ENCODE measurements around the gene MUC6.

MUC6 gene

DNA sequence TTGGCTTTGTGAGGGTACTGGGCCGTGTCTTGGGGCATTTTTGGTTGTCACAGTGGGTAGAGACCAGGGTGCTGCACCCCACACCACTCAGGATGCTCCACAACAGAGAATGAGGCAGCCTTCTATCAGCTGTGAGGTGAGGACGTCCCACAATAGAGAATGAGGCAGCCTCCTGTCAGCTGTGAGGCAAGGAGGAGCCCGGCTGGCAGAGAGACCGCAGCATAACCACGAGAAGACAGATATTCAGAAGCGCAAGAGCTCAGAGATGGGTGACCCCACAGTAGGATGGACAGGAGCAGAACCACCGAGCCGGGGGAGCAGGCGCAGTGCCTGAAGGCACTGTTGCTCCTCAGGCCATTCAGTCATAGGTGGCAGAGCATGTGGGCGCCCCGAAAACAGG, 63.3 kb downstream of the MUC6 start:
- Histone ChIP-seq H3K36me3 (ENCODE audit: control insufficient read depth, insufficient read depth, low read length) (peaks cover 15% of the 10 kb centered on the region), H3K27me3 (replicated peaks; ENCODE audit: control insufficient read depth, insufficient read depth, low read length) (no peaks in the 10 kb centered on the region), H3K4me3 (replicated peaks; ENCODE audit: low read depth, low read length) (no peak overlapping the region)
- DNase-seq (ENCODE audit: extremely low read depth, insufficient read length), result no peak
- no peak for TF ChIP-seq CTCF (IDR thresholded peaks at IDR 0.05; ENCODE audit: insufficient read depth, low read length, poor library complexity, severe bottlenecking)

GRCh38 chr11:972523-973211, 63.9 kb downstream of the MUC6 start:
- DNase-seq (ENCODE audit: extremely low read depth, insufficient read length), result no peak
- no peak for TF ChIP-seq CTCF (IDR thresholded peaks at IDR 0.05; ENCODE audit: insufficient read depth, low read length, poor library complexity, severe bottlenecking)
- no peaks in the 10 kb centered on the region for H3K27me3 ChIP-seq (replicated peaks; ENCODE audit: control insufficient read depth, insufficient read depth, low read length)
- peaks cover 15% of the 10 kb centered on the region for H3K36me3 ChIP-seq (ENCODE audit: control insufficient read depth, insufficient read depth, low read length)
- no peak overlapping the region for H3K4me3 ChIP-seq (replicated peaks; ENCODE audit: low read depth, low read length)

GRCh38 chr11:971731-972365, 64.7 kb downstream of the MUC6 start:
- DNase-seq (ENCODE audit: extremely low read depth, insufficient read length), result no peak

GRCh38 chr11:971092-971690, 65.3 kb downstream of the MUC6 start:
- Histone ChIP-seq H3K27me3 (replicated peaks; ENCODE audit: control insufficient read depth, insufficient read depth, low read length) (no peaks in the 10 kb centered on the region), H3K36me3 (ENCODE audit: control insufficient read depth, insufficient read depth, low read length) (peaks cover 12% of the 10 kb centered on the region), H3K4me3 (replicated peaks; ENCODE audit: low read depth, low read length) (no peak overlapping the region)
- no peak for DNase-seq (ENCODE audit: extremely low read depth, insufficient read length)
- no peak for TF ChIP-seq CTCF (IDR thresholded peaks at IDR 0.05; ENCODE audit: insufficient read depth, low read length, poor library complexity, severe bottlenecking)

More at GRCh38 chr11:971731-972365, 64.7 kb downstream of the MUC6 start:
- TF ChIP-seq CTCF (IDR thresholded peaks at IDR 0.05; ENCODE audit: insufficient read depth, low read length, poor library complexity, severe bottlenecking), result no peak
- Histone ChIP-seq H3K27me3 (replicated peaks; ENCODE audit: control insufficient read depth, insufficient read depth, low read length) (no peaks in the 10 kb centered on the region), H3K4me3 (replicated peaks; ENCODE audit: low read depth, low read length) (no peak overlapping the region), H3K36me3 (ENCODE audit: control insufficient read depth, insufficient read depth, low read length) (peaks cover 12% of the 10 kb centered on the region)

GRCh38 chr11:970319-970871, 66.1 kb downstream of the MUC6 start:
- no peak for TF ChIP-seq CTCF (IDR thresholded peaks at IDR 0.05; ENCODE audit: insufficient read depth, low read length, poor library complexity, severe bottlenecking)
- peaks cover 12% of the 10 kb centered on the region for H3K36me3 ChIP-seq (ENCODE audit: control insufficient read depth, insufficient read depth, low read length)
- DNase-seq (ENCODE audit: extremely low read depth, insufficient read length), result no peak
- no peak overlapping the region for H3K4me3 ChIP-seq (replicated peaks; ENCODE audit: low read depth, low read length)
- no peaks in the 10 kb centered on the region for H3K27me3 ChIP-seq (replicated peaks; ENCODE audit: control insufficient read depth, insufficient read depth, low read length)

Measured in GM06990 (cell line).